Uterus (tissue), 4 donors: ENCODE data around the gene RTCA. TPM values are rescaled to one million over a fixed set of nuclear protein-coding genes. Genes with fewer than 3 reads are reported as not detected.
A peak's percentile ranks its signal among the peaks of the same experiment; 100 is the strongest.
"Not testable (repeated sequence)": the region's sequence is repeated elsewhere in the genome, so short reads cannot be mapped to it uniquely, and the experiment has no call there.

Experiments used
- DNase-seq, 2 donors: peaks; one replicate each; pipeline ENCODE4 v3.0.0-alpha.2; 2019 to 2020
- H3K27ac ChIP-seq, 2 donors: fragments of 200-600 bp; sonication (generic); 1 replicate in 1 of 2; 2 replicates in 1 of 2; pipeline ENCODE4 v1.5.1; 2016 to 2018
- H3K27me3 ChIP-seq, 2 donors: fragments of 200-600 bp; sonication (generic); one replicate each; pipeline ENCODE4 v1.5.1; 2018 to 2019; ENCODE audit warnings: control low read depth in 1 of 2
- H3K36me3 ChIP-seq, 2 donors: fragments of 200-600 bp; sonication (generic); one replicate each; pipeline ENCODE4 v1.5.1; 2019; ENCODE audit warnings: control low read depth in 1 of 2
- H3K4me1 ChIP-seq, 2 donors: fragments of 200-600 bp; sonication (generic); one replicate each; pipeline ENCODE4 v1.5.1; 2018 to 2019; ENCODE audit warnings: control low read depth in 1 of 2
- H3K4me3 ChIP-seq, 2 donors: fragments of 200-600 bp; sonication (generic); 1 replicate in 1 of 2; 2 replicates in 1 of 2; pipeline ENCODE4 v1.5.1; 2018 to 2019; ENCODE audit warnings: mild to moderate bottlenecking in 1 of 2
- H3K9me3 ChIP-seq, 2 donors: fragments of 200-600 bp; sonication (generic); one replicate each; pipeline ENCODE4 v1.5.1; 2019; ENCODE audit warnings: control low read depth in 1 of 2
- CTCF ChIP-seq, 4 experiments: fragments of 200-600 bp in 2 of 4; fragments of 450-650 bp in 2 of 4; sonication (generic) in 2 of 4; IDR thresholded peaks; one replicate each; pipeline ENCODE4 v1.5.1; 2016 to 2019; ENCODE audit warnings: antibody characterized with exemption in 4 of 4, mild to moderate bottlenecking in 2 of 4, moderate library complexity in 1 of 4
- POLR2A ChIP-seq, 2 donors: fragments of 450-650 bp; IDR thresholded peaks; one replicate each; pipeline ENCODE4 v1.6.1; 2016; ENCODE audit warnings: antibody characterized with exemption in 2 of 2, mild to moderate bottlenecking in 1 of 2, moderate library complexity in 1 of 2
- intact Hi-C: fragments of 100-400 bp; cut with DNase I; formaldehyde crosslinking; loops from one replicate; pipeline ENCODE4 v1.15.1; 2023; ENCODE audit warnings: low total_unique reads
- total RNA-seq, 4 donors: library from RNA; depleted of rRNA in 3 of 4; stranded (reverse); fragments of >200 nt in 3 of 4; gene quantifications; one replicate each; pipeline versions ENCODE4 v1.1.0 to v1.2.4, GENCODE V29; 2014 to 2023
- donor health status: DM: yes; HTN: yes; CAD: no.

The RTCA gene
- total RNA-seq, 4 donors from 2014 or later, result 8.7 to 29.5 (median 14.8) TPM

GRCh38 chr1:100249537-100250257, 16.3 kb upstream of the RTCA start, which contains the start of gene DBT:
DBT (minus strand) TSS chr1:100249834; CDS start chr1:100249820, 14 bp downstream.
- no peaks in the 10 kb centered on the region for H3K9me3 ChIP-seq

GRCh38 chr1:100250264-100250663, 15.8 kb upstream of the RTCA start:
- Histone ChIP-seq H3K27ac (peak overlapping the region; percentile 88), H3K27me3 (no peaks in the 10 kb centered on the region), H3K36me3 (no peaks in the 10 kb centered on the region), H3K4me1 (peaks cover 0 to 9% of the 10 kb centered on the region in 2 donors), H3K4me3 (peak overlapping the region; percentile 73 to 90), H3K9me3 (no peaks in the 10 kb centered on the region)
- DNase-seq, result no peak
- intact Hi-C loops, result no loop called here
- no peak for TF ChIP-seq POLR2A (IDR thresholded peaks at IDR 0.05)

More at GRCh38 chr1:100249537-100250257, 16.3 kb upstream of the RTCA start, which contains the start of gene DBT:
- Histone ChIP-seq H3K27ac (peak within 1 kb of the TSS; percentile 88), H3K4me1 (peaks cover 0 to 9% of the 10 kb centered on the region in 2 donors), H3K36me3 (no peaks in the 10 kb centered on the region), H3K4me3 (peak within 1 kb of the TSS; percentile 73 to 90), H3K27me3 (no peaks in the 10 kb centered on the region)
- peak; percentile 93 to 96 for DNase-seq
- intact Hi-C loops, result no loop called here
- TF ChIP-seq POLR2A (IDR thresholded peaks at IDR 0.05) (peak; percentile 79), CTCF (IDR thresholded peaks at IDR 0.05) (peak in 1 of 4 experiments; percentile 6)

GRCh38 chr1:100250807-100251206, 15.2 kb upstream of the RTCA start:
- no peaks in the 10 kb centered on the region for H3K27me3 ChIP-seq
- H3K27ac ChIP-seq, result no peak overlapping the region
- H3K36me3 ChIP-seq, result no peaks in the 10 kb centered on the region
- H3K4me3 ChIP-seq, result no peak overlapping the region
- H3K4me1 ChIP-seq, result peaks cover 0 to 9% of the 10 kb centered on the region in 2 donors
- TF ChIP-seq POLR2A (IDR thresholded peaks at IDR 0.05) (no peak), CTCF (IDR thresholded peaks at IDR 0.05) (no peak)
- no peak for DNase-seq
- no peaks in the 10 kb centered on the region for H3K9me3 ChIP-seq
- intact Hi-C loops, result no loop called here

- H3K27me3 ChIP-seq, result no peaks in the 10 kb centered on the region
- H3K9me3 ChIP-seq, result no peaks in the 10 kb centered on the region
- DNase-seq, result no peak
- H3K4me1 ChIP-seq, result peaks cover 0 to 9% of the 10 kb centered on the region in 2 donors
- intact Hi-C loops, result no loop called here
- no peaks in the 10 kb centered on the region for H3K36me3 ChIP-seq
- no peak for TF ChIP-seq CTCF (IDR thresholded peaks at IDR 0.05)
- no peak for TF ChIP-seq POLR2A (IDR thresholded peaks at IDR 0.05)
- H3K4me3 ChIP-seq, result no peak overlapping the region
- H3K27ac ChIP-seq, result no peak overlapping the region
Observed at GRCh38 chr1:100252901-100253300, 13.1 kb upstream of the RTCA start.

- no peaks in the 10 kb centered on the region for H3K9me3 ChIP-seq
- no peak overlapping the region for H3K27ac ChIP-seq
- no peak for TF ChIP-seq CTCF (IDR thresholded peaks at IDR 0.05)
- peaks cover 0 to 3% of the 10 kb centered on the region in 2 donors for H3K4me1 ChIP-seq
- no peak for DNase-seq
- intact Hi-C loops, result no loop called here
- no peak overlapping the region for H3K4me3 ChIP-seq
- H3K27me3 ChIP-seq, result no peaks in the 10 kb centered on the region
- no peaks in the 10 kb centered on the region for H3K36me3 ChIP-seq
Observed at GRCh38 chr1:100253552-100253951, 12.5 kb upstream of the RTCA start.

- H3K4me1 ChIP-seq, intact Hi-C loops, H3K9me3 ChIP-seq, H3K27ac ChIP-seq, H3K27me3 ChIP-seq, H3K4me3 ChIP-seq, H3K36me3 ChIP-seq, DNase-seq: not testable (repeated sequence)
Observed at GRCh38 chr1:100256273-100256672, 9.7 kb upstream of the RTCA start.

GRCh38 chr1:100258427-100258826, 7.6 kb upstream of the RTCA start:
- H3K36me3 ChIP-seq, H3K27me3 ChIP-seq, DNase-seq, H3K4me3 ChIP-seq, H3K4me1 ChIP-seq, intact Hi-C loops, H3K27ac ChIP-seq, H3K9me3 ChIP-seq: not testable (repeated sequence)
